SK-N-SH treated with all-trans-retinoic acid at 6 μM for 48 hours (cell line): ENCODE measurements around the gene SLK.

Experiments used
- CSDC2 ChIP-seq: fragments of 250-450 bp; sonication (Bioruptor Pico); IDR thresholded peaks from 2 replicates; pipeline ENCODE4 v1.5.0; 2020; ENCODE audit warnings: mild to moderate bottlenecking, moderate library complexity
- CSRNP3 ChIP-seq: fragments of 250-450 bp; sonication (Bioruptor Pico); IDR thresholded peaks from 2 replicates; pipeline ENCODE4 v1.5.1; 2021; ENCODE audit warnings: mild to moderate bottlenecking, moderate library complexity
- ESRRG ChIP-seq: fragments of 250-450 bp; sonication (Bioruptor Pico); IDR thresholded peaks from 2 replicates; pipeline ENCODE4 v1.6.1; 2021; ENCODE audit warnings: mild to moderate bottlenecking
- OSR1 ChIP-seq: fragments of 250-450 bp; sonication (Bioruptor Pico); IDR thresholded peaks from 2 replicates; pipeline ENCODE4 v1.8.0; 2022; ENCODE audit warnings: moderate library complexity, mild to moderate bottlenecking, inconsistent platforms
- PATZ1 ChIP-seq: fragments of 250-450 bp; sonication (Bioruptor Pico); IDR thresholded peaks from 2 replicates; pipeline ENCODE4 v1.8.0; 2020; ENCODE audit warnings: mild to moderate bottlenecking, moderate library complexity, borderline replicate concordance
- PPARA ChIP-seq: fragments of 250-450 bp; sonication (Bioruptor Pico); IDR thresholded peaks from 2 replicates; pipeline ENCODE4 v1.5.0; 2020; ENCODE audit warnings: mild to moderate bottlenecking, borderline replicate concordance
- TOX ChIP-seq: fragments of 250-450 bp; sonication (Bioruptor Pico); IDR thresholded peaks from 2 replicates; pipeline ENCODE4 v1.8.0; 2021; ENCODE audit warnings: mild to moderate bottlenecking, moderate library complexity, borderline replicate concordance
- TSHZ2 ChIP-seq: fragments of 250-450 bp; sonication (Bioruptor Pico); IDR thresholded peaks from 2 replicates; pipeline ENCODE4 v1.5.0; 2020; ENCODE audit warnings: mild to moderate bottlenecking, moderate library complexity
- ZFP3 ChIP-seq: fragments of 250-450 bp; sonication (Bioruptor Pico); IDR thresholded peaks from 2 replicates; pipeline ENCODE4 v1.5.0; 2020; ENCODE audit warnings: mild to moderate bottlenecking, moderate library complexity
- ZFP30 ChIP-seq: fragments of 450-650 bp; formaldehyde crosslinking; IDR thresholded peaks from 2 replicates; pipeline ENCODE4 v1.5.0; 2022; ENCODE audit warnings: mild to moderate bottlenecking, moderate library complexity
- ZNF565 ChIP-seq: fragments of 450-650 bp; formaldehyde crosslinking; conservative IDR thresholded peaks from 2 replicates; pipeline ENCODE4 v1.5.0; 2020; ENCODE audit warnings: low read depth, mild to moderate bottlenecking, moderate library complexity
- ZNF8 ChIP-seq: fragments of 450-650 bp; formaldehyde crosslinking; IDR thresholded peaks from 2 replicates; pipeline ENCODE4 v1.5.0; 2020; ENCODE audit warnings: mild to moderate bottlenecking, moderate library complexity

GRCh38 chr10:104072786-104073185 lies 105.8 kb downstream of the SLK start:
- TF ChIP-seq ZNF565 (no peak), PATZ1 (CRISPR knock-in tag) (no peak), PPARA (CRISPR knock-in tag) (no peak), ESRRG (CRISPR knock-in tag) (no peak), TSHZ2 (CRISPR knock-in tag) (no peak), ZNF8 (CRISPR knock-in tag) (no peak), TOX (CRISPR knock-in tag) (no peak), CSRNP3 (CRISPR knock-in tag) (no peak), OSR1 (no peak), ZFP3 (no peak), CSDC2 (CRISPR knock-in tag) (no peak), ZFP30 (CRISPR knock-in tag) (no peak)
